OCI-LY3 (cell line): ENCODE results near the gene RNASEH2B.

ENCODE experiments used
- H2AFZ ChIP-seq: fragments of 200-600, 300-600 bp; shearing (Covaris generic); 2 replicates; pipeline ENCODE4 v1.6.0; 2014; ENCODE audit warnings: antibody characterized with exemption, low read depth, low read length
- H3K27ac ChIP-seq: fragments of 200-600, 300-600 bp; sonication (generic); 2 replicates; pipeline ENCODE4 v1.5.1; 2014; ENCODE audit warnings: mild to moderate bottlenecking, low read length, moderate library complexity, mixed read lengths
- H3K27me3 ChIP-seq: fragments of 200-600, 300-600 bp; sonication (generic); 2 replicates; pipeline ENCODE4 v1.6.1; 2014; ENCODE audit warnings: low read depth, low read length, mixed read lengths
- H3K36me3 ChIP-seq: fragments of 200-600, 300-600 bp; sonication (generic); replicated peaks from 2 replicates; pipeline ENCODE3; 2014; ENCODE audit warnings: low read depth, low read length, mixed read lengths
- H3K4me1 ChIP-seq: fragments of 300-600, 200-600 bp; sonication (generic); 2 replicates; pipeline ENCODE4 v1.6.1; 2014; ENCODE audit warnings: low read length, mixed read lengths
- H3K4me2 ChIP-seq: fragments of 200-600, 300-600 bp; sonication (generic); 2 replicates; pipeline ENCODE4 v1.6.1; 2014; ENCODE audit warnings: low read length, mixed read lengths
- H3K4me3 ChIP-seq: fragments of 300-600, 200-600 bp; sonication (generic); 2 replicates; pipeline ENCODE4 v1.5.1; 2014; ENCODE audit warnings: antibody characterized with exemption, mild to moderate bottlenecking, low read length, moderate library complexity
- H3K79me2 ChIP-seq: fragments of 300-600, 200-600 bp; shearing (Covaris generic); 2 replicates; pipeline ENCODE4 v1.6.1; 2014; ENCODE audit warnings: mild to moderate bottlenecking, low read length, mixed read lengths
- H3K9ac ChIP-seq: fragments of 300-600, 200-600 bp; shearing (Covaris generic); 2 replicates; pipeline ENCODE4 v1.6.0; 2014; ENCODE audit warnings: mild to moderate bottlenecking, low read length, moderate library complexity
- H3K9me3 ChIP-seq: fragments of 200-600, 300-600 bp; shearing (Covaris generic); 2 replicates; pipeline ENCODE4 v1.6.1; 2014; ENCODE audit warnings: low read length, mixed read lengths; ENCODE audit not compliant: insufficient read depth
- H4K20me1 ChIP-seq: fragments of 200-600, 300-600 bp; sonication (generic); 2 replicates; pipeline ENCODE4 v1.6.1; 2016; ENCODE audit warnings: low read length, mixed read lengths; ENCODE audit not compliant: insufficient read depth
- EZH2phosphoT487 ChIP-seq: fragments of 200-600 bp; shearing (Covaris generic); IDR thresholded peaks from 2 replicates; pipeline ENCODE4 v1.6.1; 2018; ENCODE audit warnings: antibody characterized with exemption, mixed run types, low read depth
- TF ChIP-seq, protein P1 (sequence below): fragments of 200-600, 300-600 bp; sonication (generic); IDR thresholded peaks from 2 replicates; pipeline ENCODE4 v1.5.1; 2014; ENCODE audit warnings: antibody characterized with exemption, low read length, low read depth

The RNASEH2B gene

DNA sequence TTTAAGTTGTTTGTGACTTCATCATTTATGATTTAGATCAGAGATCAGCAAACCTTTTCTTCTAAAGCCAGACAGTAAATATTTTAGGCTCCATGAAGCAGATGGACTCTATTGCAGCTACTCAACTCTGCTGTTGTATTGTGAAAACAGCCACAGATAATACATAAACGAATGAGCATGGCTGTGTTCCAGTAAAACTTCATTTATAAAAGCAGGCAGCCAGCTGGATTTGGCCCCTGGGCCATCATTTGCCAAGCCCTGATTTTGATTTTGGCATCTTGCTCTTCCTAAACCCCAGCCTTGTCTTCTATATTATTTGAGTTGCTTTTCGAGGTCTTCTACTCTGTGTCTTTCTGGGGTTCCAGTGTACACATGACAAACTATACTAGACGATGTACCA is 41.3 kb downstream of the RNASEH2B start:
- Histone ChIP-seq H3K4me3 (no peak overlapping the region), H2AFZ (no peak overlapping the region), H3K4me1 (peaks cover 8% of the 10 kb centered on the region), H3K9me3 (no peaks in the 10 kb centered on the region), H3K4me2 (no peak overlapping the region), H3K9ac (no peak overlapping the region), H3K27me3 (no peaks in the 10 kb centered on the region), H3K27ac (no peak overlapping the region), H3K36me3 (peaks cover 52% of the 10 kb centered on the region), H3K79me2 (no peaks in the 10 kb centered on the region), H4K20me1 (no peaks in the 10 kb centered on the region)
- TF ChIP-seq, protein P1, sequence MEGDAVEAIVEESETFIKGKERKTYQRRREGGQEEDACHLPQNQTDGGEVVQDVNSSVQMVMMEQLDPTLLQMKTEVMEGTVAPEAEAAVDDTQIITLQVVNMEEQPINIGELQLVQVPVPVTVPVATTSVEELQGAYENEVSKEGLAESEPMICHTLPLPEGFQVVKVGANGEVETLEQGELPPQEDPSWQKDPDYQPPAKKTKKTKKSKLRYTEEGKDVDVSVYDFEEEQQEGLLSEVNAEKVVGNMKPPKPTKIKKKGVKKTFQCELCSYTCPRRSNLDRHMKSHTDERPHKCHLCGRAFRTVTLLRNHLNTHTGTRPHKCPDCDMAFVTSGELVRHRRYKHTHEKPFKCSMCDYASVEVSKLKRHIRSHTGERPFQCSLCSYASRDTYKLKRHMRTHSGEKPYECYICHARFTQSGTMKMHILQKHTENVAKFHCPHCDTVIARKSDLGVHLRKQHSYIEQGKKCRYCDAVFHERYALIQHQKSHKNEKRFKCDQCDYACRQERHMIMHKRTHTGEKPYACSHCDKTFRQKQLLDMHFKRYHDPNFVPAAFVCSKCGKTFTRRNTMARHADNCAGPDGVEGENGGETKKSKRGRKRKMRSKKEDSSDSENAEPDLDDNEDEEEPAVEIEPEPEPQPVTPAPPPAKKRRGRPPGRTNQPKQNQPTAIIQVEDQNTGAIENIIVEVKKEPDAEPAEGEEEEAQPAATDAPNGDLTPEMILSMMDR = no peak
- no peak for TF ChIP-seq EZH2phosphoT487

GRCh38 chr13:50951366-50951765 is 41.8 kb downstream of the RNASEH2B start:
- Histone ChIP-seq H3K4me3 (no peak overlapping the region), H3K9ac (no peak overlapping the region), H3K36me3 (peaks cover 52% of the 10 kb centered on the region), H3K79me2 (no peaks in the 10 kb centered on the region), H3K4me1 (peaks cover 6% of the 10 kb centered on the region), H3K27ac (no peak overlapping the region), H2AFZ (no peak overlapping the region), H3K9me3 (no peaks in the 10 kb centered on the region), H4K20me1 (no peaks in the 10 kb centered on the region), H3K4me2 (no peak overlapping the region), H3K27me3 (no peaks in the 10 kb centered on the region)
- TF ChIP-seq, protein P1 = no peak
- TF ChIP-seq EZH2phosphoT487 = no peak

GRCh38 chr13:50955241-50955640 is 45.6 kb downstream of the RNASEH2B start:
- no peak for TF ChIP-seq EZH2phosphoT487
- TF ChIP-seq, protein P1 = no peak
- no peaks in the 10 kb centered on the region for H4K20me1 ChIP-seq

GRCh38 chr13:50955798-50956197 is 46.2 kb downstream of the RNASEH2B start:
- peaks cover 30% of the 10 kb centered on the region for H3K36me3 ChIP-seq
- no peak for TF ChIP-seq EZH2phosphoT487
- TF ChIP-seq, protein P1 = no peak
- no peaks in the 10 kb centered on the region for H3K79me2 ChIP-seq
- H3K4me2 ChIP-seq = no peak overlapping the region
- no peak overlapping the region for H3K4me3 ChIP-seq
- H3K27me3 ChIP-seq = no peaks in the 10 kb centered on the region
- no peaks in the 10 kb centered on the region for H3K4me1 ChIP-seq
- no peak overlapping the region for H2AFZ ChIP-seq
- H3K9me3 ChIP-seq = no peaks in the 10 kb centered on the region
- no peak overlapping the region for H3K9ac ChIP-seq
- H4K20me1 ChIP-seq = no peaks in the 10 kb centered on the region
- no peak overlapping the region for H3K27ac ChIP-seq

More at GRCh38 chr13:50955241-50955640, 45.6 kb downstream of the RNASEH2B start:
- no peaks in the 10 kb centered on the region for H3K4me1 ChIP-seq
- peaks cover 29% of the 10 kb centered on the region for H3K36me3 ChIP-seq
- no peak overlapping the region for H3K27ac ChIP-seq
- no peaks in the 10 kb centered on the region for H3K9me3 ChIP-seq
- H3K9ac ChIP-seq = no peak overlapping the region
- no peak overlapping the region for H2AFZ ChIP-seq
- H3K4me2 ChIP-seq = no peak overlapping the region
- H3K4me3 ChIP-seq = no peak overlapping the region
- H3K79me2 ChIP-seq = no peaks in the 10 kb centered on the region
- no peaks in the 10 kb centered on the region for H3K27me3 ChIP-seq
